Left ventricle myocardium inferior (tissue), 1 donor: ENCODE results near the gene ASXL2. TPM values are rescaled to one million over a fixed set of nuclear protein-coding genes. Genes with fewer than 3 reads are reported as not detected.

ENCODE experiments used
- DNase-seq: peaks from one replicate; pipeline ENCODE4 v3.0.0-alpha.2; 2020
- H3K27ac ChIP-seq: fragments of 200-600 bp; replicated peaks from 2 replicates; pipeline ENCODE4 v1.8.0; 2021
- H3K27me3 ChIP-seq: fragments of 200-600 bp; 2 replicates; pipeline ENCODE4 v1.8.0; 2021; ENCODE audit warnings: low read depth
- H3K36me3 ChIP-seq: fragments of 200-600 bp; 2 replicates; pipeline ENCODE4 v1.8.0; 2021
- H3K4me1 ChIP-seq: fragments of 200-600 bp; 2 replicates; pipeline ENCODE4 v1.8.0; 2021
- H3K4me3 ChIP-seq: fragments of 200-600 bp; 2 replicates; pipeline ENCODE4 v1.8.0; 2021; ENCODE audit warnings: mild to moderate bottlenecking, moderate library complexity
- H3K9me3 ChIP-seq: fragments of 200-600 bp; replicated peaks from 2 replicates; pipeline ENCODE4 v1.8.0; 2021
- CTCF ChIP-seq: fragments of 200-600 bp; IDR thresholded peaks from 2 replicates; pipeline ENCODE4 v1.8.0; 2021; ENCODE audit warnings: antibody characterized with exemption, mild to moderate bottlenecking, borderline replicate concordance
- intact Hi-C: fragments of 100-400 bp; cut with micrococcal nuclease; formaldehyde crosslinking; loops from one replicate; pipeline ENCODE4 v1.11.0; 2022
- total RNA-seq: library from RNA; stranded (reverse); fragmentation: NEBNext Ultra II Directional; extraction: Animal tissue kit (Norgen Biotek cat#: 25700); gene quantifications from one replicate; pipeline ENCODE4 v1.2.1, GENCODE V29; 2021
- donor health status: DM: no; HTN: yes; CAD: no; lungs with severe emphysema.

Gene ASXL2
- total RNA-seq, 1 donor from 2014 or later, result 19.1 TPM

DNA sequence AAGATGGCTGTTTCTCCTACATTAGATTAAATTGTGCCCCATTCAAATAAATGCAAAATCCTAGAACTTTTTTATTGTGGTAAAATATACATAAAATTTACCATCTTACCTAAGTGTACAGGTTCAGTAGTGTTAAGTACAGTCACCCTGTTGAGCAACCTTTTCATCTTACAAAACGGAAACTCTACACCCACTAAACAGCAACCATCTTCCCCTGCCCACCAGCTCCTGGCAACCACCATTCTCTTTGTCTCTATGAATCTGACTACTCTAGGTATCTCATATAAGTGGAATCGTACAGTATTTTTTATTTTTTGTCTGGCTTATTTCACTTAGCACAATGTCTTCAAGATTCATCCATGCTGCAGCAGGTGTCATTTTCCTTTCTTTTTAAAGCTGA lies 53.0 kb downstream of the ASXL2 start:
- DNase-seq, result no peak
- Histone ChIP-seq H3K27ac (no peak overlapping the region), H3K36me3 (no peaks in the 10 kb centered on the region), H3K27me3 (no peaks in the 10 kb centered on the region), H3K9me3 (no peaks in the 10 kb centered on the region), H3K4me1 (peaks cover 2% of the 10 kb centered on the region), H3K4me3 (no peak overlapping the region)
- intact Hi-C loops, result no loop called here
- TF ChIP-seq CTCF, result no peak

DNA sequence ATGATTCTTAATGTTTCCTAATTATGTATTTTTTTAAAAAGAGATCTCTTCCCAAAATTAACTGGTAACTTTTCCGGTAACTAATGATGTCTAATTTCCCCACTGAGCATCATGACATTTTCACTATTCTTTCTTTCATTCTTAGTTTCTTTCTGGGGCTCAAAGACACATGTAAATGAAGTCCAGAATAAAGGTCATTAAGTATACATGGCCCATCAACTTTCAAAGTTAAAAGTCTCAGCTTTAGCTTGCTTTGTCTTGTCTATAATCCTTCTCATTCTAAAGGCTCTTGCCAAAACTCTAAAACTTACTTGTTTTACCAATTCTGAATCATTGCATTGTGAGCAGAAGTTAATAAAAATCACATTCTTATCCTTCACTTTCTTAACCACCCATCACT lies 53.6 kb downstream of the ASXL2 start:
- DNase-seq, result no peak
- Histone ChIP-seq H3K4me3 (no peak overlapping the region), H3K4me1 (peaks cover 6% of the 10 kb centered on the region), H3K27ac (no peak overlapping the region), H3K36me3 (no peaks in the 10 kb centered on the region), H3K9me3 (no peaks in the 10 kb centered on the region), H3K27me3 (no peaks in the 10 kb centered on the region)
- intact Hi-C loops, result no loop called here
- no peak for TF ChIP-seq CTCF

- TF ChIP-seq CTCF, result no peak
- H3K4me1 ChIP-seq, result peaks cover 6% of the 10 kb centered on the region
- intact Hi-C loops, result no loop called here
Observed at GRCh38 chr2:25824216-25824615, 54.1 kb downstream of the ASXL2 start.

DNA sequence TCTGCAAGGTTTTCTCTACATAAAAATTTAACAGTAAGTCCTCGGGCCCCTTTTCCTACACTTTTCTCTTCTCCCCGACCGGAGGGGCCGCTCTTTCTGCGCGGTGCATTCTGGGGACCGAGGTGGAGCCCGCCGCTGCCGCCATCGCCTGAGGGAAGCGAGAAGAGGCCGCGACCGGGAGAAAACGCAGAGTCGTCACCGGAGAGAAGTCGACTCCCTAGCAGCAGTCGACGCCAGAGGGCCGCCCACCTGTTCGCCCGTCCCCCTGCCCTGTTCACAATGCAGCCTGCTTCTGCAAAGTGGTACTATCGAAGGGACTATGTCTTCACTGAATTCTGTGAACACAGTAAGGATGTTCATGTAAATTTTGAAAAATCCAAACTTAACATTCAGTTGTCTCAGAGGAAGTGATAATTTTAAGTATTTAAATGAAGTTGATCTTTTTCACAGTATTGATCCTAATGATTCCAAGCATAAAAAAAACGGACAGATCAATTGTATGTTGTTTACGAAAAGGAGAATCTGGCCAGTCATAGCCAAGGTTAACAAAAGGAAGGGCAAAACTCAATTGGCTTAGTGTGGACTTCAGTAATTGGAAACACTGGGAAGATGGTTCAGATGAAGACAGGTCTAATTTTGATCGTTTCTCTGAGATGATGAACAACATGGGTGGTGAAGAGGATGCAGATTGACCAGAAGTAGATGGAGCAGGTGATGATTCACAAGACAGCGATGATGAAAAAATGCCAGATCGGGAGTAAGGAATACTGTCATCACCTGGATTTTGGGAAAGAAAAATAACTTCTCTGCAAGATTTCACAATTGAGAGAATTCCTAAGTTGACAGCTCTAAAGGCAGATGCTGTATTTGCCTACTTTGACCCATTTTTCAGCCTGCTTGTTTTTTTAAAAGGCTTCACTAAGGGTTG lies 55.8 kb downstream of the ASXL2 start:
- DNase-seq, result peak; percentile 26
- no peak overlapping the region for H3K27ac ChIP-seq
- intact Hi-C loops, result no loop called here

More at GRCh38 chr2:25824216-25824615, 54.1 kb downstream of the ASXL2 start:
- H3K27ac ChIP-seq, result no peak overlapping the region
- no peak for DNase-seq
- no peaks in the 10 kb centered on the region for H3K36me3 ChIP-seq
- no peak overlapping the region for H3K4me3 ChIP-seq
- no peaks in the 10 kb centered on the region for H3K27me3 ChIP-seq
- no peaks in the 10 kb centered on the region for H3K9me3 ChIP-seq

More for the DNA sequence above, 55.8 kb downstream of the ASXL2 start:
- H3K4me1 ChIP-seq, result peaks cover 6% of the 10 kb centered on the region
- H3K4me3 ChIP-seq, result peak overlapping the region; percentile 50
- no peaks in the 10 kb centered on the region for H3K27me3 ChIP-seq
- no peaks in the 10 kb centered on the region for H3K9me3 ChIP-seq
- TF ChIP-seq CTCF, result no peak
- H3K36me3 ChIP-seq, result no peaks in the 10 kb centered on the region
